HG02759 (cell line): Measurements from ENCODE around the gene VANGL2.
A peak's percentile ranks its signal among the peaks of the same experiment; 100 is the strongest.
"Not testable (repeated sequence)": the region's sequence is repeated elsewhere in the genome, so short reads cannot be mapped to it uniquely, and the experiment has no call there.

Source experiments
- ATAC-seq: cut with Tn5 transposase; IDR thresholded peaks from one replicate; pipeline ENCODE4 v1.9.1; 2021; ENCODE audit warnings: mild to moderate bottlenecking, moderate library complexity; ENCODE audit not compliant: unreplicated experiment

Gene VANGL2

DNA sequence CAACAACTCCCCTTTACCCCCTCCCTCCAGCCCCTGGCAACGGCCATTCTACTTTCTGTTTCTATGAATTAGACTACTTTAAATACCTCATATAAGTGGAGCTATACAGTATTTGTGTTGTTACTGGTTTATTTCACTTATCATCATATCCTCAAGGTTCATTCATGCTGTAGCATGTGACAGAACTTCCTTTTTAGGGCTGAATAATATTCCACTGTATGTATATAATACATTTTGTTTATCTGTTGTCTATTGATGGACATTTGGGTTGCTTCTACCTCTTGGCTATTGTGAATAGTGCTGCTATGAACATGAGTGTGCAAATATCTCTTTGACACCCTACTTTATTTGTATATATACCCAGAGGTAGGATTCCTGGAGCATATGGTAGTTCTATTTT, 31.3 kb upstream of the VANGL2 start:
- ATAC-seq = no peak

DNA sequence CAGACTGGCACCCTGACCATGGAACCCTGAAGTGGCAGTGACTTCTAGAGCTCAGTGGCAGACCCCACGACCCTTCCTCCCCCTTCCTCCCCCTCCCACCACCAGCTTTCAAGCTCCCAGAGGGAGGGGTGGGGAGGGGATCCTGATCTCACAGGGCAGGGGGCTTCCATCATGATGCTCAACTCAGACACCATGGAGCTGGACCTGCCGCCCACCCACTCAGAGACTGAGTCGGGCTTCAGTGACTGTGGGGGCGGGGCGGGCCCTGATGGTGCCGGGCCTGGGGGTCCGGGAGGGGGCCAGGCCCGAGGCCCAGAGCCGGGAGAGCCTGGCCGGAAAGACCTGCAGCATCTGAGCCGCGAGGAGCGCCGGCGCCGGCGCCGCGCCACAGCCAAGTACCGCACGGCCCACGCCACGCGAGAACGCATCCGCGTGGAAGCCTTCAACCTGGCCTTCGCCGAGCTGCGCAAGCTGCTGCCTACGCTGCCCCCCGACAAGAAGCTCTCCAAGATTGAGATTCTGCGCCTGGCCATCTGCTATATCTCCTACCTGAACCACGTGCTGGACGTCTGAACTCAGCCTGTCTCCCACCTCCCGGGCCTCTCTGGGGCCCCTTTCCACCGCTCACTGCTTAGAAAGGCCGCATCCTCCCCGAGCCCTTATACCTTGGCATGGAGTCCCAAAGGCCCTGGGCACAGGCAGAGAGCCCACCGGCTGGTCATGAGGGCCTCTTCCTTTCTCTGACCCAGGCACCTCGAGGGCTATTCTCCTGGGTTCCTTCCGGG, 29.6 kb upstream of the VANGL2 start:
- no peak for ATAC-seq

GRCh38 chr1:160371346-160371631, 29.1 kb upstream of the VANGL2 start:
- no peak for ATAC-seq

GRCh38 chr1:160371756-160372155, 28.6 kb upstream of the VANGL2 start:
- no peak for ATAC-seq

- ATAC-seq = no peak
Measured at GRCh38 chr1:160373696-160374095, 26.7 kb upstream of the VANGL2 start.

DNA sequence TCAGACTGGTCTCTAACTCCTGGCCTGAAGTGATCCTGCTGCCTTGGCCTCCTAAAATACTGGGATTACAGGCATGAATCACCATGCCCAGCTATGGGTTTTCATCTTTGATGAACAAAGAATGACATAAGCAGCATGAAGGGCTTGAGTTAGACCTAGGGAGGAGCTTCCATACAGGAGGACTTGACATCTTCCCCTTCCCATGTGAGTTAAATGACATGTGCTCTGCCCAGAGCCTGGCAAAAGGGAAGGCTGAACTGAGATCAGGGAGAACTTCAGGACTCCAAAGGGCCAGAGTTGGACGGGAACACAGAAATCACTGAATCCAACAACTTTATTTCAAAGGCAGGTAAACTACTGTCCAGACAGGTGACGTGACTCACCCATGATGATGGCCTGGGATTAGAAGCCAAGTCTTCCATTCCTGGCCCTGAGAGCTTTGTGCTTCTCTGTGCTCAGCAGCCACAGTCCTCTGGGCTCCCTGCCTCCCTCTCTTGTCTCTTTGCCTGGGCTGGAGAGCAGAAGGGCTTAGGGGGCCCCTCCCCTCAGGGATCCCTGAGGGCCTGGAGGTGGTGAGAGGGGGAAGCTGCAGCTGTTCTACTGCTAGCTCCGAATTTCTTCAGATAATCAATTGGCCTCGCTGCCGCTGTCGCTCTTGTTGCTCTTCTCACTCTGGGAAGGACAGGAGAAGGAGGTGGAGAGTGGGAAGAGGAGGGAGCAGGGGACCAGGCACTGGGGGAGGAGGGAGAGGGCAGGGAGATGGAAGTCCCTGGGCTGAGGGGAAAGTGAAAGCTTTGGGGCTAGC, 25.9 kb upstream of the VANGL2 start:
- no peak for ATAC-seq

GRCh38 chr1:160375788-160376524, 24.4 kb upstream of the VANGL2 start:
- ATAC-seq = no peak

- peak; percentile 57 for ATAC-seq
Measured at GRCh38 chr1:160376525-160377131, 23.7 kb upstream of the VANGL2 start.

GRCh38 chr1:160377585-160378206, 22.7 kb upstream of the VANGL2 start:
- ATAC-seq = no peak

DNA sequence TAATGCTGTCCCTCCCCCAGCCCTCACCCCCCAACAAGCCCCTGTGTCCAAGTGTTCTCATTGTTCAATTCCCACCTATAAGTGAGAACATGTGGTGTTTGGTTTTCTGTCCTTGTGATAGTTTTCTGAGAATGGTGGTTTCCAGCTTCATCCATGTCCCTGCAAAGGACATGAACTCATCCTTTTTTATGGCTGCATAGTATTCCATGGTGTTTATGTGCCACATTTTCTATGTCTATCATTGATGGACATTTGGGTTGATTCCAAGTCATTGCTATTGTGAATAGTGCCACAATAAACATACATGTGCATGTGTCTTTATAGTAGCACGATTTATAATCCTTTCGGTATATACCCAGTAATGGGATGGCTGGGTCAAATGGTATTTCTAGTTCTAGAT, 15.6 kb upstream of the VANGL2 start:
- ATAC-seq = not testable (repeated sequence)

DNA sequence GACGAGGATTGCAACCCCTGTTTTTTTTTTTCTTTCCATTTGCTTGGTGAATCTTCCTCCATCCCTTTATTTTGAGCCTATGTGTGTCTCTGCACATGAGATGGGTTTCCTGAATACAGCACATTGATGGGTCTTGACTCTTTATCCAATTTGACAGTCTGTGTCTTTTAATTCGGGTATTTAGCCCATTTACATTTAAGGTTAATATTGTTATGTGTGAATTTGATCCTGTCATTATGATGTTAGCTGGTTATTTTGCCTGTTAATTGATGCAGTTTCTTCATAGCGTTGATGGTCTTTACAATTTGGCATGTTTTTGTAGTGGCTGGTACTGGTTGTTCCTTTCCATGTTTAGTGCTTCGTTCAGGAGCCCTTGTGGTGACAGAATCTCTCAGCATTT, 12.0 kb upstream of the VANGL2 start:
- ATAC-seq = not testable (repeated sequence)

GRCh38 chr1:160394673-160395072, 5.7 kb upstream of the VANGL2 start:
- ATAC-seq = no peak

DNA sequence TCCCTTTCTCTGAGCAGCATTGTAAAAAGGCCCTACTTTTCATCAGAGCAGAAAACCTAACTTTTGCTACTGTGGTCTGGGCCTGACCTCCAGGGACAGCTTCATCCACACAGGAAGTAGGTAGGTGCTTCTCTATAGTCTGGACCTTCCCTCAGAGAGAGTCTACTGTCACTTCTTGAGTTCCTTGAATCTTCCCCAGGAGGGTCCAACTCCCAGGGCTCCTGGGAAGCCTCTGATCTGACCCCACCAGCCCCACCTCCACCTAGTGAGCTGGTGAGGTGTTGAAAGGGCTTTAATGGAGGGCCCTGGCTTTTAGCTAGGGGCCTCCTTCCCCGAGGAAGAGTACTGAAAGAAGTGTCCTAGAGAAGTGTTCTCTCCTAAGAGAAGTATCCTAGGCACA, 2.7 kb upstream of the VANGL2 start:
- ATAC-seq = no peak

GRCh38 chr1:160398823-160399222, 1.5 kb upstream of the VANGL2 start:
- ATAC-seq = no peak

GRCh38 chr1:160399544-160400222, 681 bp upstream of the VANGL2 start:
- no peak for ATAC-seq

DNA sequence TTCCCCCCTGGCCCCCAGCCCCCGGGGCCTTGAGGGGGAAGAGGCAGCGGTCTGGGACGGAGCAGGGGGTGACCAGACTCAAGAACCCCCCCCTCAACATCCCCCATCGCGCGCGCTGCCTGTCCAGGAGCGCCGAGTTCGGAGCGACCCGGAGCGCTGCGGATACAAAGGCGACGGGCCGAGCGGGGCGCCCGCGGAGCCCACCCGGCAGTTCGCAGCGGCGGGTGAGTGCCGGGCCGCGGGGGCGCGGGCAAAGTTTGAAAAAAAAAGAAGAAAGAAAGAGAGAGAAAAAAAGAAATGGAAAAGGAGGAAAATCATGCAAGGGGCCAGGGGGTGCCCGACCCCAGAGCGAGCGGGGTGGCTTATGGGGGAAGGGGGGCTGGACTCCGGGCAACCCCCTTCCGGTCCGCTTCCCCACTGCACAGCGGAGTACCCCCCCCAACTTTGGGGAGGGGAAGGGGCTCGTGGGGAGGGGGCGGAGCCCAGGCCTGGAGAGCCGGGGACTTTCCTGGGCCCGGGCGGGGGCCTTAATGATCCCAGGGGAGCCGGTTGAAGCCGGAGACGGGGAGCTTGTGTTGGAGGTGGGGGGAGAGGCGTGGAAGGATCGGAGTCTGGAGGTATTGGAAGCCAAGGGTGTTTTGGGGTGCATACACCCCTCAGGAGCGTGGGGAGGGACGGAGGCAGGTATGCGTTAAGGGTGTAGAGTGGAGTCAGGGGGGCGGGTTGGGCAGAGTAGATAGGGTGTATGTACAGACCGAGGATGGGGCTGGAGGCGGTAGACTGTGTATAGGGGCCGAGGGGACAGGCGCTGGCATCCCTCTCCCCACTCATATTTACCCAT, 502 bp downstream of the VANGL2 start:
- ATAC-seq = no peak

GRCh38 chr1:160401487-160401805, 1.1 kb downstream of the VANGL2 start:
- ATAC-seq = no peak

GRCh38 chr1:160402001-160402795, 1.8 kb downstream of the VANGL2 start:
- ATAC-seq = no peak

GRCh38 chr1:160403244-160403643, 2.9 kb downstream of the VANGL2 start:
- ATAC-seq = no peak
